NT2/D1 (cell line): Measurements from ENCODE around the gene COL9A1.

Experiments used
- SUZ12 ChIP-seq: IDR thresholded peaks from 2 replicates; pipeline ENCODE4 v1.6.1; 2011; ENCODE audit not compliant: insufficient read length, insufficient read depth; ENCODE audit errors: extremely low read depth
- YY1 ChIP-seq: IDR thresholded peaks from 2 replicates; pipeline ENCODE4 v1.6.1; 2011; ENCODE audit not compliant: insufficient read length, insufficient read depth
- ZNF274 ChIP-seq: IDR thresholded peaks from 2 replicates; pipeline ENCODE4 v1.6.1; 2011; ENCODE audit warnings: mild to moderate bottlenecking, low read depth, low read length

DNA sequence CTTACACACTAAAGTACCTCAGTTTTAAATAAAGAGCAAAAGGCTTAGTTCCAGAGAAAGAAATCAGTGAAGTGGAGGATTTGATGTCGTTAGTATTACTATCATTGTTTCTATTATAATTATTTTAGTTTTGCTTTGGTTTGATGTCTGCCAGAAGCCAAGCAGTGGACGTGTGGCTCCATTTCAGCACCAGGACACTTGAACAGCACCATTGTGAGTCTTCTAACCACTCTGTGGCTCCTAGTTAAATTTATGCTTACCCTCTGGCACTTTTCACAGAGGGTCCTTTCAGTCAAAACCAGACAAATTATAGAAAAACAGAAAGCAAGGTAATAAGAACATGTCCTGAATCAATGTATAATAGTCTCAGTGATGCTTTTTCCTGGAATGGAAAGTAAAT is 3.4 kb downstream of the COL9A1 start:
- no peak for TF ChIP-seq YY1
- TF ChIP-seq ZNF274 = no peak
- no peak for TF ChIP-seq SUZ12
